CD4-positive, alpha-beta T cell treated with Interleukin-2 at 100 ng/mL for 4 hours (primary cell): Measurements from ENCODE around the gene PROX2.

Source experiments
- DNase-seq: peaks from one replicate; pipeline ENCODE4 v3.0.0-alpha.2; 2020; ENCODE audit warnings: low spot score

PROX2 gene

GRCh38 chr14:74908861-74909341 is 33.0 kb upstream of the PROX2 start:
- DNase-seq: no peak

GRCh38 chr14:74907744-74908143 is 31.8 kb upstream of the PROX2 start:
- DNase-seq: no peak

GRCh38 chr14:74906925-74907521 is 31.1 kb upstream of the PROX2 start:
- DNase-seq: no peak

- peak; percentile 78 for DNase-seq
Observed at GRCh38 chr14:74905595-74906142, 29.7 kb upstream of the PROX2 start.

- no peak for DNase-seq
Observed at GRCh38 chr14:74904635-74905503, 28.9 kb upstream of the PROX2 start.

- no peak for DNase-seq
Observed at GRCh38 chr14:74902941-74903705, 27.2 kb upstream of the PROX2 start.

GRCh38 chr14:74898694-74899093 is 22.7 kb upstream of the PROX2 start:
- no peak for DNase-seq

- DNase-seq: no peak
Observed at GRCh38 chr14:74898083-74898482, 22.1 kb upstream of the PROX2 start.

- DNase-seq: no peak
Observed at GRCh38 chr14:74897642-74898041, 21.7 kb upstream of the PROX2 start.

GRCh38 chr14:74896400-74896799 is 20.5 kb upstream of the PROX2 start:
- DNase-seq: no peak

GRCh38 chr14:74893614-74894091 is 17.7 kb upstream of the PROX2 start:
- no peak for DNase-seq

GRCh38 chr14:74892745-74893144 is 16.8 kb upstream of the PROX2 start:
- no peak for DNase-seq

GRCh38 chr14:74891870-74892269 is 15.9 kb upstream of the PROX2 start:
- no peak for DNase-seq

GRCh38 chr14:74890262-74890661 is 14.3 kb upstream of the PROX2 start:
- DNase-seq: no peak

- no peak for DNase-seq
Observed at GRCh38 chr14:74888164-74889158, 12.5 kb upstream of the PROX2 start.

- no peak for DNase-seq
Observed at GRCh38 chr14:74886001-74886400, 10.1 kb upstream of the PROX2 start.

GRCh38 chr14:74882103-74882920 is 6.4 kb upstream of the PROX2 start:
- peak; percentile 50 for DNase-seq

- DNase-seq: peak; percentile 88
Observed at GRCh38 chr14:74881431-74882102, 5.6 kb upstream of the PROX2 start, which contains the start of gene DLST. Gene DLST, plus strand, starts transcription at chr14:74881916. Its CDS starts 38 bp downstream, at chr14:74881954.

- no peak for DNase-seq
Observed at GRCh38 chr14:74879427-74880182, 3.7 kb upstream of the PROX2 start.
